ENCODE data around the gene PDZD7.
A peak's percentile ranks its signal among the peaks of the same experiment; 100 is the strongest.

Gene PDZD7

GRCh38 chr10:101060951-101061623 is 30.2 kb upstream of the PDZD7 start:
- peak in 9 of 14 donors; percentile 47 to 94 (median 81) for DNase-seq

GRCh38 chr10:101060036-101060950 is 29.4 kb upstream of the PDZD7 start:
- peak in 12 of 14 donors; percentile 16 to 95 (median 88) for DNase-seq

GRCh38 chr10:101056365-101057151 is 25.6 kb upstream of the PDZD7 start:
- DNase-seq: no peak

- no peak for DNase-seq
These were observed 24.5 kb upstream of the PDZD7 start for GRCh38 chr10:101055411-101055810.

- DNase-seq: no peak
These were observed 23.9 kb upstream of the PDZD7 start for GRCh38 chr10:101054876-101055275.

GRCh38 chr10:101054351-101054750 is 23.4 kb upstream of the PDZD7 start:
- DNase-seq: no peak

GRCh38 chr10:101053516-101053915 is 22.6 kb upstream of the PDZD7 start:
- DNase-seq: no peak

GRCh38 chr10:101052285-101052684 is 21.4 kb upstream of the PDZD7 start:
- DNase-seq: peak in 2 of 14 donors; percentile 21 to 56

GRCh38 chr10:101050208-101051069 is 19.5 kb upstream of the PDZD7 start:
- DNase-seq: peak in 5 of 14 donors; percentile 15 to 41 (median 28)

- DNase-seq: no peak
These were observed 17.3 kb upstream of the PDZD7 start for GRCh38 chr10:101047961-101048892.

- DNase-seq: no peak
These were observed 16.3 kb upstream of the PDZD7 start for GRCh38 chr10:101047268-101047667.

- DNase-seq: no peak
These were observed 15.7 kb upstream of the PDZD7 start for GRCh38 chr10:101046332-101047238.

GRCh38 chr10:101044117-101044516 is 13.2 kb upstream of the PDZD7 start:
- DNase-seq: no peak

GRCh38 chr10:101043363-101043707 is 12.4 kb upstream of the PDZD7 start:
- no peak for DNase-seq

GRCh38 chr10:101042667-101043362 is 11.9 kb upstream of the PDZD7 start:
- DNase-seq: peak in 13 of 14 donors; percentile 24 to 91 (median 73)

- DNase-seq: no peak
These were observed 11.2 kb upstream of the PDZD7 start for GRCh38 chr10:101042118-101042517.

- DNase-seq: peak in 12 of 14 donors; percentile 11 to 70 (median 58)
These were observed 10.4 kb upstream of the PDZD7 start for GRCh38 chr10:101041252-101041761.

GRCh38 chr10:101040851-101041250 is 9.9 kb upstream of the PDZD7 start:
- no peak for DNase-seq

GRCh38 chr10:101040061-101040460 is 9.1 kb upstream of the PDZD7 start:
- no peak for DNase-seq

All from C1 segment of cervical spinal cord (tissue), 14 donors.